Activated CD4-positive, alpha-beta T cell treated with anti-CD3 and anti-CD28 coated beads for 36 hours (primary cell): ENCODE data around the gene VAT1L. TPM values are rescaled to one million over a fixed set of nuclear protein-coding genes. Genes with fewer than 3 reads are reported as not detected.
"Not testable (repeated sequence)": the region's sequence is repeated elsewhere in the genome, so short reads cannot be mapped to it uniquely, and the experiment has no call there.

ENCODE experiments used
- ATAC-seq: fragments of 200-7000 bp; cut with Tn5 transposase; one replicate; pipeline ENCODE4 v1.10.0; 2021; ENCODE audit warnings: mild to moderate bottlenecking, moderate library complexity
- CTCF ChIA-PET: fragments of 350-600 bp; sonication (Branson Sonifier 250); formaldehyde crosslinking; loops from one replicate; lab custom pipeline; 2021; ENCODE audit warnings: antibody characterized with exemption; lab: Charles Lee
- POLR2A ChIA-PET: fragments of 350-600 bp; sonication (Branson Sonifier 250); formaldehyde crosslinking; loops from one replicate; lab custom pipeline; 2021; ENCODE audit warnings: antibody characterized with exemption, inconsistent platforms; lab: Charles Lee
- DNase-seq: peaks from one replicate; pipeline ENCODE4 v3.0.0-alpha.2; 2020
- H3K27ac Mint-ChIP-seq: one replicate; pipeline ENCODE4 v1.8.0; 2021; ENCODE audit warnings: mixed read lengths
- H3K27me3 Mint-ChIP-seq: one replicate; pipeline ENCODE4 v1.8.0; 2021; ENCODE audit warnings: mixed read lengths
- H3K36me3 Mint-ChIP-seq: one replicate; pipeline ENCODE4 v1.8.0; 2021; ENCODE audit warnings: low read depth, mixed read lengths
- H3K4me1 Mint-ChIP-seq: one replicate; pipeline ENCODE4 v1.8.0; 2021; ENCODE audit warnings: mixed read lengths
- H3K4me3 Mint-ChIP-seq: one replicate; pipeline ENCODE4 v1.8.0; 2021; ENCODE audit warnings: mild to moderate bottlenecking, moderate library complexity, mixed read lengths
- H3K9me3 Mint-ChIP-seq: one replicate; pipeline ENCODE4 v1.8.0; 2021; ENCODE audit warnings: low read depth, mixed read lengths
- intact Hi-C, 2 experiments: fragments of 100-400 bp; cut with DNase I in 1 of 2; cut with micrococcal nuclease in 1 of 2; formaldehyde crosslinking; loops; one replicate each; pipeline versions ENCODE4 v1.14.2 to v1.15.1; 2022 to 2024; cut with DNase I, micrococcal nuclease
- total RNA-seq, 2 experiments: library from RNA; stranded (reverse); gene quantifications; one replicate each; pipeline ENCODE4 v1.2.3, GENCODE V29; 2021

Gene VAT1L
- total RNA-seq, 2 experiments from 2014 or later: 0.05 TPM; not detected in 1

DNA sequence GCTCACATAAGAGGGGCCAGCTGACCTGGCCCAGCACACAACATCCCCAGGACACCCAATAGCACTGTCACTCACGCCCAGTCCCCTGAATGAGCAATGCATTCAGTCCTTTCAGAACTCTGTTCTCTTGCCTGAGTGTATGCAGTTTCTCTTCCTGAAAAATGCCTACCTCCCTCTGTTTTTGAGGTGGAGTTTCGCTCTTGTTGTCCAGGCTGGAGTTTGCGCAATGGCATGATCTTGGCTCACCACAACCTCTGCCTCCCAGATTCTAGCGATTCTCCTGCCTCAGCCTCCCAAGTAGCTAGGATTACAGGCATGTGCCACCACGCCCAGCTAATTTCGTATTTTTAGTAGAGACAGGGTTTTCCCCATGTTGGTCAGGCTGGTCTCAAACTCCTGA is 159.2 kb downstream of the VAT1L start:
- peaks cover 19% of the 10 kb centered on the region for H3K27me3 Mint-ChIP-seq
- intact Hi-C loops, ATAC-seq, POLR2A ChIA-PET, DNase-seq, H3K27ac Mint-ChIP-seq, H3K4me3 Mint-ChIP-seq, H3K9me3 Mint-ChIP-seq, H3K36me3 Mint-ChIP-seq, H3K4me1 Mint-ChIP-seq: not testable (repeated sequence)
- CTCF ChIA-PET: interaction anchor here (0.5 kb wide), 1 partner anchor 13 kb away, joined by 3 read pairs; no protein-coding TSS in a partner anchor

GRCh38 chr16:77948835-77949234 is 160.5 kb downstream of the VAT1L start:
- Mint-ChIP-seq H3K27ac (no peak overlapping the region), H3K36me3 (no peaks in the 10 kb centered on the region), H3K27me3 (peaks cover 19% of the 10 kb centered on the region), H3K4me3 (no peak overlapping the region), H3K9me3 (no peaks in the 10 kb centered on the region), H3K4me1 (no peaks in the 10 kb centered on the region)
- ChIA-PET POLR2A (no interaction called here), CTCF (no interaction called here)
- DNase-seq (no peak), ATAC-seq (no peak)
- intact Hi-C loops: no loop called here

DNA sequence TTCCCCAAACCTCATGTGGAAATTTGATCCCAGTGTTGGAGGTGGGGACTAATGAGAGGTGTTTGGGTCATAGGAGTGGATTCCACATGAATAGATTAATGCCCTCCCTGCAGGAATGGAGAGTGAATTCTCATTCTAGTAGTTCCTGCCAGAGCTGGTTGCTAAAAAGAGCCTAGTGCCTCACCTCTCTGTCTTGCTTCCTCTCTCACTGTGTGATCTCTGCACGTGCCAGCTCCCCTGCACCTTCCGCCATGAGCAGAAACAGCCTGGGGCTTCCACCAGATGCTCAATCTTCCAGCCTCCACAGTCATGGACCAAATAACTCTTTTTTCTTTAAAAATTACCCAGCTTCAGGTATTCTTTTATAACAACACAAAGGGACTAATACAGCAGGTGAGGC is 161.1 kb downstream of the VAT1L start:
- H3K27me3 Mint-ChIP-seq: peaks cover 21% of the 10 kb centered on the region
- H3K4me1 Mint-ChIP-seq: no peaks in the 10 kb centered on the region
- H3K4me3 Mint-ChIP-seq: no peak overlapping the region
- H3K36me3 Mint-ChIP-seq: no peaks in the 10 kb centered on the region
- ChIA-PET POLR2A (no interaction called here), CTCF (interaction anchor here (0.8 to 1.3 kb wide), 2 partner anchors 20 to 273 kb away, joined by 3 read pairs; no protein-coding TSS in a partner anchor)
- intact Hi-C loops: no loop called here
- no peak overlapping the region for H3K27ac Mint-ChIP-seq
- ATAC-seq (no peak), DNase-seq (no peak)
- H3K9me3 Mint-ChIP-seq: no peaks in the 10 kb centered on the region

GRCh38 chr16:77951788-77952187 is 163.4 kb downstream of the VAT1L start:
- peaks cover 21% of the 10 kb centered on the region for H3K27me3 Mint-ChIP-seq
- H3K4me1 Mint-ChIP-seq: no peaks in the 10 kb centered on the region
- no peaks in the 10 kb centered on the region for H3K36me3 Mint-ChIP-seq
- no peak for ATAC-seq
- POLR2A ChIA-PET: no interaction called here
- intact Hi-C loops: no loop called here
- H3K27ac Mint-ChIP-seq: no peak overlapping the region
- no peak for DNase-seq
- H3K4me3 Mint-ChIP-seq: no peak overlapping the region
- CTCF ChIA-PET: interaction anchor here (0.7 to 1.2 kb wide), 3 partner anchors 50 to 160 kb away, joined by 3 to 5 read pairs (median 3); no protein-coding TSS in a partner anchor
- no peaks in the 10 kb centered on the region for H3K9me3 Mint-ChIP-seq

- no peak for ATAC-seq
- ChIA-PET CTCF (no interaction called here), POLR2A (no interaction called here)
- intact Hi-C loops: no loop called here
- no peaks in the 10 kb centered on the region for H3K4me1 Mint-ChIP-seq
- H3K27me3 Mint-ChIP-seq: peaks cover 12% of the 10 kb centered on the region
- H3K36me3 Mint-ChIP-seq: no peaks in the 10 kb centered on the region
- DNase-seq: no peak
- H3K4me3 Mint-ChIP-seq: no peak overlapping the region
- H3K27ac Mint-ChIP-seq: no peak overlapping the region
- no peaks in the 10 kb centered on the region for H3K9me3 Mint-ChIP-seq
These were observed 166.8 kb downstream of the VAT1L start for GRCh38 chr16:77955127-77955526.

GRCh38 chr16:77956231-77956630 is 167.9 kb downstream of the VAT1L start:
- ChIA-PET CTCF (no interaction called here), POLR2A (no interaction called here)
- H3K9me3 Mint-ChIP-seq: no peaks in the 10 kb centered on the region
- intact Hi-C loops: no loop called here
- no peak for DNase-seq
- ATAC-seq: no peak
- H3K36me3 Mint-ChIP-seq: no peaks in the 10 kb centered on the region
- no peak overlapping the region for H3K4me3 Mint-ChIP-seq
- H3K27ac Mint-ChIP-seq: no peak overlapping the region
- no peaks in the 10 kb centered on the region for H3K4me1 Mint-ChIP-seq
- H3K27me3 Mint-ChIP-seq: peaks cover 10% of the 10 kb centered on the region

DNA sequence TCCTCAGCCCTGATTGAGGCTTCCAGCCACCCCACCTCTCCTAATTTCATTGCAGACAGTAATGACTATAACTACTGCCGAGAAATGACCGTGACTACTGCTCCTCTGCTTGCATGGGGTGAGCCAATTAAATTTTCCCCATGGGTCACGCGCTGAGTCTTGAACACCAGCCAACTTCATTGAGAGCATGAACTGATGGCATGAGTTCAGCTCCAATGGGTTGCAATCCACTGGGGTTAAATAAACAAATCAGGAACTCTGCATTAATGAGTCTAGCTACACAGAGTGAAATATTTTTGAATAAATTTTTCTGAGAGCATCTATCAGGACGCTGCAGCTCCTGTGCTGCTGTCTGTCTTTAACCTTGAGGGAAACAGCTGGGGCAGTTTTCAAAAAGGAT is 172.4 kb downstream of the VAT1L start:
- intact Hi-C loops: no loop called here
- DNase-seq (no peak), ATAC-seq (no peak)
- Mint-ChIP-seq H3K36me3 (no peaks in the 10 kb centered on the region), H3K4me1 (no peaks in the 10 kb centered on the region), H3K27ac (no peak overlapping the region), H3K27me3 (peaks cover 16% of the 10 kb centered on the region), H3K4me3 (no peak overlapping the region), H3K9me3 (no peaks in the 10 kb centered on the region)
- CTCF ChIA-PET: interaction anchor here (0.8 to 1.1 kb wide), 2 partner anchors 10 to 14 kb away, joined by 3 to 7 read pairs; no protein-coding TSS in a partner anchor
- POLR2A ChIA-PET: no interaction called here

DNA sequence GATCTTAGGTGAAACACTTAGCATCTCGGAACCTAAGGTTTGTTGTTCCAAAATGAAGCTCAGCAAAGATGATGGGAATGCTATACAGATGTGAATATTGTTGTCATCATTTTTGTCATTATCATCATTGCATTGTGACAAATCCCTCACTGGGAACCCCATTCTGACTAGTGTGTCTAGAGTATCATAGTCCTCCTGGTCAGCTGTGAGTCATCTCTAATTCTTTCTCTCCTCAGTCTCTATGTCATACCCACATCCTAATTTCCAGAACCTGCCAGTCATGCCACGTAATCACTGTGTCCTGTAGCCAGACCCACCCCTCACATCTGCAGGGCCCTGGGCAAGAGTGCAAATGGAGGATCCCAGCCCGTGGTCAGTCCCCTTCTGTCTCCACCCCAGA is 173.4 kb downstream of the VAT1L start:
- no peak for DNase-seq
- Mint-ChIP-seq H3K9me3 (no peaks in the 10 kb centered on the region), H3K27ac (no peak overlapping the region), H3K4me1 (no peaks in the 10 kb centered on the region), H3K4me3 (no peak overlapping the region), H3K27me3 (peaks cover 20% of the 10 kb centered on the region), H3K36me3 (no peaks in the 10 kb centered on the region)
- intact Hi-C loops: no loop called here
- POLR2A ChIA-PET: no interaction called here
- CTCF ChIA-PET: no interaction called here
- ATAC-seq: no peak

GRCh38 chr16:77962689-77963088 is 174.3 kb downstream of the VAT1L start:
- DNase-seq (no peak), ATAC-seq (no peak)
- Mint-ChIP-seq H3K36me3 (no peaks in the 10 kb centered on the region), H3K27me3 (peaks cover 20% of the 10 kb centered on the region), H3K4me3 (no peak overlapping the region), H3K4me1 (no peaks in the 10 kb centered on the region), H3K9me3 (no peaks in the 10 kb centered on the region), H3K27ac (no peak overlapping the region)
- ChIA-PET CTCF (interaction anchor here (0.6 kb wide), 1 partner anchor 9 kb away, joined by 3 read pairs; no protein-coding TSS in a partner anchor), POLR2A (no interaction called here)
- intact Hi-C loops: no loop called here

DNA sequence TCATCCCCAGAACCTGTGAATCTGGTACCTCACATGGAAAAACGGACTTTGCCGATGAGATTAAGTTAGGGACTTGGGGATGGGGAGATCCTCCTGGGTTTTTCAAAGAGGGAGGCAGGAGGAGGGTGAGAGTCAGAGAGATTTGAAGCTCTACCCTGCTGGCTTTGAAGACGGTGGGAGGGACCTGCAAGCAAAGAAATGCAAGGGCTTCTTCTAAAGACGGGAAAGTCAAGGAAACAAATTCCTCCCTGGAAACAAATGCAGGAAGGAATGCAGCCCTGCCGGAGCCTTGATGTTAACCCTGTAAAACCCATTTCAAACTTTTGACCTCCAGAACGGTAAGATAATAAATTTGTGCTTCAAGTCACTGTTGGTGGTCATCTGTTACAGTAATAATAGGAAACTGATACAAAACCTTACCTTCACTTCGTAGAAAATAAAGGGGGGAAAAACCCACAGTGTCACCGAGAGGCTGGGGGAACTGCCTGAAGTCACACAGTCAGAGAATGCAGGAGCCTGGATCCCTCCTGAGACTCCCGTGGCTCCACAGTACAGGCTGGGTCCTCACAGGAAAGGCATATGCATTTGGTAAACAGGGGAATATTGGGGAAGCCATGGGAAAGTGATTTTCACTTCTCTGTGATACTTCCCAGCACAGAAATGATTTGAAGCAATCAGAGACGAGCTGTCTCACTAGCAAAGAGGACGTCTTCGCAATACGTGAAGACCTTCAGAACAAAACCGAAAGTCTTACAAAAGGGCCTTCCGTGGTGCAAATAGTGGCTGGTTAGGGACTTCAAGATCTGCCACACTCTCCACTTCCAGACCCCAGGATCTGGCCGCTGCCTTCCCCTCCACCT is 175.1 kb downstream of the VAT1L start:
- no peak for DNase-seq
- POLR2A ChIA-PET: no interaction called here
- intact Hi-C loops: no loop called here
- Mint-ChIP-seq H3K27me3 (peaks cover 17% of the 10 kb centered on the region), H3K36me3 (no peaks in the 10 kb centered on the region), H3K4me1 (no peaks in the 10 kb centered on the region), H3K9me3 (no peaks in the 10 kb centered on the region), H3K27ac (no peak overlapping the region), H3K4me3 (no peak overlapping the region)
- CTCF ChIA-PET: no interaction called here
- ATAC-seq: no peak

GRCh38 chr16:77965346-77965745 is 177.0 kb downstream of the VAT1L start:
- DNase-seq: no peak
- intact Hi-C loops: no loop called here
- Mint-ChIP-seq H3K36me3 (no peaks in the 10 kb centered on the region), H3K27me3 (peaks cover 15% of the 10 kb centered on the region), H3K4me3 (no peak overlapping the region), H3K27ac (no peak overlapping the region), H3K4me1 (no peaks in the 10 kb centered on the region), H3K9me3 (no peaks in the 10 kb centered on the region)
- ChIA-PET CTCF (interaction anchor here (1.5 kb wide), 1 partner anchor 290 kb away, joined by 3 read pairs; no protein-coding TSS in a partner anchor), POLR2A (no interaction called here)
- ATAC-seq: no peak
